Measurements from ENCODE around the gene KLHL30.

DNA sequence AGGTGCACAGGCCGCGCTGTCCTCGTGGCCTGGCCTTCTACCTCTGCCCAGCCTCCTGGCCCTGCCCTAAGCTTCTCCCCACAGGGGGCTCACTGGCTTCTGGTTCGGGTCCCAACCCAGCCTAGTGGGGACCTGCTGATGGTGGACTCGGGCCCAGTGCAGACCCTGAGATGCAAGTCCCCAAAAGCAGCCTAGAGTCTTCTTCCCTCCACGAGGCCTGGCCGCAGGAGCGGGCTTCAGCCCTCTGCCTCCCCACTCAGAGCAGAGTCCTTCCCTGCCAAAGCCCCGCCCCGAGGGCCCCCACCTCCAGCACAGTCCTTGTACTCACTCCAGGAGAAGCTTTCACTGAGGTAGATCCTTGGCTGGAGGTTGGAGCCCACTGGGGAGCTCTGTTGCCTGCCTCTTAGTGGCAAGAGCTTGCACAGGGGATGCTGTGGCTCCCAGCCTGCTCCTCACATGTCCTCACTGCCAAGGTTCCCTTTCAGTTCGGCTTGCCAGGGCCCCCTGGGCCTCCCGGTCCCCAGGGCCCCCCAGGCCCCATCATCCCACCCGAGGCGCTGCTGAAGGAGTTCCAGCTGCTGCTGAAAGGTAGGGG is 23.9 kb downstream of the KLHL30 start:
- TF ChIP-seq CTCF (IDR thresholded peaks at IDR 0.05) = no peak
- no peak for TF ChIP-seq POLR2A (IDR thresholded peaks at IDR 0.05)
- TF ChIP-seq POLR2AphosphoS5 (IDR thresholded peaks at IDR 0.05) = no peak
